HG03175 (cell line): ENCODE data around the gene SUMF1.

ENCODE experiments used
- ATAC-seq: cut with Tn5 transposase; IDR thresholded peaks from one replicate; pipeline ENCODE4 v1.9.1; 2021; ENCODE audit warnings: mild to moderate bottlenecking, moderate library complexity; ENCODE audit not compliant: unreplicated experiment

SUMF1 gene

GRCh38 chr3:4466741-4467521 is at the start of gene SUMF1:
SUMF1 (minus strand) TSS chr3:4467269; CDS start chr3:4467245, 24 bp downstream.
- ATAC-seq: peak; percentile 99

- ATAC-seq: no peak
Measured at GRCh38 chr3:4515916-4516579, 49.0 kb upstream of the SUMF1 start.

GRCh38 chr3:4514916-4515315 is 47.8 kb upstream of the SUMF1 start:
- ATAC-seq: no peak

- ATAC-seq: no peak
Measured at GRCh38 chr3:4514321-4514720, 47.3 kb upstream of the SUMF1 start.

GRCh38 chr3:4512895-4513616 is 46.0 kb upstream of the SUMF1 start:
- ATAC-seq: no peak

- ATAC-seq: no peak
Measured at GRCh38 chr3:4511491-4512262, 44.6 kb upstream of the SUMF1 start.

- no peak for ATAC-seq
Measured at GRCh38 chr3:4509983-4510755, 43.1 kb upstream of the SUMF1 start.

- no peak for ATAC-seq
Measured at GRCh38 chr3:4509043-4509442, 42.0 kb upstream of the SUMF1 start.

GRCh38 chr3:4508048-4508981 is 41.2 kb upstream of the SUMF1 start:
- peak; percentile 68 for ATAC-seq

GRCh38 chr3:4507024-4507596 is 40.0 kb upstream of the SUMF1 start:
- no peak for ATAC-seq

GRCh38 chr3:4506559-4507023 is 39.5 kb upstream of the SUMF1 start:
- no peak for ATAC-seq

GRCh38 chr3:4505688-4506558 is 38.9 kb upstream of the SUMF1 start:
- ATAC-seq: no peak

- ATAC-seq: no peak
Measured at GRCh38 chr3:4504340-4505261, 37.5 kb upstream of the SUMF1 start.

- ATAC-seq: peak; percentile 58
Measured at GRCh38 chr3:4503050-4503449, 36.0 kb upstream of the SUMF1 start.

GRCh38 chr3:4501927-4502326 is 34.9 kb upstream of the SUMF1 start:
- no peak for ATAC-seq

GRCh38 chr3:4501437-4501836 is 34.4 kb upstream of the SUMF1 start:
- no peak for ATAC-seq

GRCh38 chr3:4498446-4498845 is 31.4 kb upstream of the SUMF1 start:
- no peak for ATAC-seq
